ENCODE data around the gene PLEKHO2. TPM values are rescaled to one million over a fixed set of nuclear protein-coding genes. Genes with fewer than 3 reads are reported as not detected.
"Not testable (repeated sequence)": the region's sequence is repeated elsewhere in the genome, so short reads cannot be mapped to it uniquely, and the experiment has no call there.

Gene PLEKHO2
- total RNA-seq, 6 experiments from 2014 or later, result 3.9 to 11.8 (median 5.2) TPM

- H3K4me3 ChIP-seq, result no peak overlapping the region
- no peaks in the 10 kb centered on the region for H3K36me3 ChIP-seq
- TF ChIP-seq CTCF (IDR thresholded peaks at IDR 0.05) (no peak), POLR2A (IDR thresholded peaks at IDR 0.05) (no peak)
- H3K27me3 ChIP-seq, result no peaks in the 10 kb centered on the region
- DNase-seq (no peak), ATAC-seq (peak in 1 of 4 donors; percentile 14)
- H3K27ac ChIP-seq, result no peak overlapping the region
- H3K4me1 ChIP-seq, result peaks cover 0 to 17% (median 8%) of the 10 kb centered on the region in 4 donors
- WGBS (ENCODE audit: insufficient coverage, low coverage, low lambda C conversion rate, missing lambda C conversion rate), result no CpG with 5 or more reads among the region's 6 CpGs
- no peaks in the 10 kb centered on the region for H3K9me3 ChIP-seq
- intact Hi-C loops (cut with DNase I), result loop anchor here (5.0 kb wide), 1 partner anchor 81 kb away; no protein-coding TSS in a partner anchor
These were observed 28.6 kb upstream of the PLEKHO2 start for GRCh38 chr15:64813075-64813474.

GRCh38 chr15:64814283-64814682 lies 27.4 kb upstream of the PLEKHO2 start:
- not testable (repeated sequence) for DNase-seq, H3K27ac ChIP-seq, H3K4me3 ChIP-seq, H3K27me3 ChIP-seq, ATAC-seq, H3K9me3 ChIP-seq, H3K36me3 ChIP-seq
- WGBS (ENCODE audit: insufficient coverage, low coverage, low lambda C conversion rate, missing lambda C conversion rate), result 77% methylated on average over 5 of the region's 8 CpGs
- intact Hi-C loops (cut with DNase I), result loop anchor here (5.0 kb wide), 1 partner anchor 82 kb away; no protein-coding TSS in a partner anchor
- peaks cover 0 to 17% (median 8%) of the 10 kb centered on the region in 4 donors for H3K4me1 ChIP-seq

GRCh38 chr15:64814965-64815364 lies 26.8 kb upstream of the PLEKHO2 start:
- H3K4me3 ChIP-seq, H3K27ac ChIP-seq, ATAC-seq, H3K36me3 ChIP-seq, H3K9me3 ChIP-seq, H3K27me3 ChIP-seq, DNase-seq: not testable (repeated sequence)
- peaks cover 0 to 17% (median 8%) of the 10 kb centered on the region in 4 donors for H3K4me1 ChIP-seq
- 66% methylated on average over 4 of the region's 4 CpGs for WGBS (ENCODE audit: insufficient coverage, low coverage, low lambda C conversion rate, missing lambda C conversion rate)
- intact Hi-C loops (cut with DNase I), result loop anchor here (5.0 kb wide), 1 partner anchor 83 kb away; no protein-coding TSS in a partner anchor

- intact Hi-C loops (cut with DNase I), result no loop called here
- Histone ChIP-seq H3K4me3 (no peak overlapping the region), H3K27me3 (no peaks in the 10 kb centered on the region), H3K27ac (peak overlapping the region in 2 of 3 donors; percentile 57 to 62), H3K36me3 (no peaks in the 10 kb centered on the region), H3K9me3 (no peaks in the 10 kb centered on the region), H3K4me1 (peaks cover 0 to 17% (median 8%) of the 10 kb centered on the region in 4 donors)
- peak; percentile 88 to 93 (median 92) for ATAC-seq
- 100% methylated on average over 1 of the region's 13 CpGs for WGBS (ENCODE audit: insufficient coverage, low coverage, low lambda C conversion rate, missing lambda C conversion rate)
- TF ChIP-seq CTCF (IDR thresholded peaks at IDR 0.05) (peak; percentile 13 to 41 (median 25)), POLR2A (IDR thresholded peaks at IDR 0.05) (no peak)
- DNase-seq, result peak; percentile 64 to 74 (median 70)
These were observed 25.3 kb upstream of the PLEKHO2 start for GRCh38 chr15:64816452-64816851.

GRCh38 chr15:64824929-64825430 lies 16.7 kb upstream of the PLEKHO2 start:
- 6% methylated on average over 14 of the region's 17 CpGs for whole genome bisulfite sequencing (ENCODE audit: insufficient coverage, low coverage, low lambda C conversion rate, missing lambda C conversion rate)
- Histone ChIP-seq H3K9me3 (no peaks in the 10 kb centered on the region), H3K4me3 (peak overlapping the region; percentile 23 to 54 (median 23)), H3K27ac (no peak overlapping the region), H3K4me1 (peaks cover 0 to 15% (median 2%) of the 10 kb centered on the region in 4 donors), H3K27me3 (peaks cover 0 to 5% of the 10 kb centered on the region in 2 donors), H3K36me3 (no peaks in the 10 kb centered on the region)
- no peak for TF ChIP-seq POLR2A (IDR thresholded peaks at IDR 0.05)
- TF ChIP-seq CTCF (IDR thresholded peaks at IDR 0.05), result no peak
- ATAC-seq (peak in 2 of 4 donors; percentile 1), DNase-seq (no peak)
- intact Hi-C loops (cut with DNase I), result no loop called here
